ENCODE data around the gene ICE1. TPM values are rescaled to one million over a fixed set of nuclear protein-coding genes. Genes with fewer than 3 reads are reported as not detected.
A peak's percentile ranks its signal among the peaks of the same experiment; 100 is the strongest.
"Not testable (repeated sequence)": the region's sequence is repeated elsewhere in the genome, so short reads cannot be mapped to it uniquely, and the experiment has no call there.

Gene ICE1
- total RNA-seq, 2 donors from 2014 or later, result 21.0 to 25.9 TPM

- Histone ChIP-seq H3K4me3 (no peak overlapping the region), H3K9me3 (no peaks in the 10 kb centered on the region), H3K4me1 (replicated peaks) (no peaks in the 10 kb centered on the region), H3K36me3 (no peaks in the 10 kb centered on the region), H3K27ac (no peak overlapping the region), H3K27me3 (replicated peaks; ENCODE audit: insufficient read depth) (no peaks in the 10 kb centered on the region)
- DNase-seq (ENCODE audit: low spot score), result no peak
- TF ChIP-seq CTCF (IDR thresholded peaks at IDR 0.05), result no peak
- TF ChIP-seq POLR2AphosphoS5 (IDR thresholded peaks at IDR 0.05), result no peak
- TF ChIP-seq POLR2A (IDR thresholded peaks at IDR 0.05), result no peak
- intact Hi-C loops (cut with DNase I), result no loop called here
- WGBS, result 62% methylated on average over 3 of the region's 3 CpGs
These were observed 65.3 kb downstream of the ICE1 start for GRCh38 chr5:5487585-5488360.

GRCh38 chr5:5490774-5491347 lies 68.4 kb downstream of the ICE1 start:
- H3K4me3 ChIP-seq, result no peak overlapping the region
- TF ChIP-seq CTCF (IDR thresholded peaks at IDR 0.05) (no peak), POLR2AphosphoS5 (IDR thresholded peaks at IDR 0.05) (no peak), POLR2A (IDR thresholded peaks at IDR 0.05) (no peak)
- intact Hi-C loops (cut with DNase I), result loop anchor here (5.0 to 10.0 kb wide), 6 partner anchors 394 to 1254 kb away; partner anchors contain the start of genes NSUN2, SRD5A1 and TENT4A
- WGBS, result 82% methylated on average over 9 of the region's 9 CpGs
- H3K9me3 ChIP-seq, result no peaks in the 10 kb centered on the region
- no peak for DNase-seq (ENCODE audit: low spot score)
- H3K27ac ChIP-seq, result no peak overlapping the region
- no peaks in the 10 kb centered on the region for H3K36me3 ChIP-seq
- no peaks in the 10 kb centered on the region for H3K27me3 ChIP-seq (replicated peaks; ENCODE audit: insufficient read depth)
- no peaks in the 10 kb centered on the region for H3K4me1 ChIP-seq (replicated peaks)

GRCh38 chr5:5492087-5492933 lies 69.8 kb downstream of the ICE1 start:
- 15% methylated on average over 12 of the region's 12 CpGs for WGBS
- Histone ChIP-seq H3K4me3 (no peak overlapping the region), H3K36me3 (no peaks in the 10 kb centered on the region), H3K9me3 (no peaks in the 10 kb centered on the region), H3K27me3 (replicated peaks; ENCODE audit: insufficient read depth) (no peaks in the 10 kb centered on the region), H3K4me1 (replicated peaks) (no peaks in the 10 kb centered on the region), H3K27ac (no peak overlapping the region)
- intact Hi-C loops (cut with DNase I), result loop anchor here (5.0 to 10.0 kb wide), 6 partner anchors 392 to 1252 kb away; partner anchors contain the start of genes NSUN2, SRD5A1 and TENT4A
- TF ChIP-seq POLR2A (IDR thresholded peaks at IDR 0.05) (no peak), CTCF (IDR thresholded peaks at IDR 0.05) (peak in 3 of 4 experiments; percentile 43 to 66 (median 50))
- DNase-seq (ENCODE audit: low spot score), result no peak

- not testable (repeated sequence) for H3K9me3 ChIP-seq; H3K4me1 ChIP-seq (replicated peaks); H3K27ac ChIP-seq; DNase-seq (ENCODE audit: low spot score); H3K36me3 ChIP-seq; H3K27me3 ChIP-seq (replicated peaks; ENCODE audit: insufficient read depth); H3K4me3 ChIP-seq
- intact Hi-C loops (cut with DNase I), result loop anchor here (5.0 to 10.0 kb wide), 6 partner anchors 392 to 1252 kb away; partner anchors contain the start of genes NSUN2, SRD5A1 and TENT4A
- 93% methylated on average over 2 of the region's 2 CpGs for WGBS
These were observed 70.4 kb downstream of the ICE1 start for GRCh38 chr5:5492934-5493271.
